DOHH2 (cell line): ENCODE data around the gene ANTXRL.

Experiments
- CTCF ChIP-seq: fragments of 200-600 bp; sonication (generic); IDR thresholded peaks from one replicate; pipeline ENCODE4 v1.5.1; 2014; ENCODE audit warnings: antibody characterized with exemption, mild to moderate bottlenecking, low read depth, low read length; ENCODE audit not compliant: poor library complexity, severe bottlenecking
- EZH2phosphoT487 ChIP-seq: fragments of 200-600 bp; sonication (generic); IDR thresholded peaks from 2 replicates; pipeline ENCODE4 v1.6.1; 2017; ENCODE audit warnings: borderline replicate concordance, mild to moderate bottlenecking, antibody characterized with exemption, low read length, moderate library complexity, mixed read lengths

GRCh38 chr10:46325021-46325420, 38.2 kb downstream of the ANTXRL start:
- TF ChIP-seq CTCF (peak; percentile 52), EZH2phosphoT487 (no peak)
